Stimulated activated CD8-positive, alpha-beta memory T cell treated with anti-CD3 and anti-CD28 coated beads, Interleukin-12 subunit alpha, Interleukin-12 subunit beta, amount 100 ng/mL, for 1 hour (primary cell): ENCODE data around the gene RNF31.

Experiments used
- DNase-seq: peaks from one replicate; pipeline ENCODE4 v3.0.0-alpha.2; 2020; ENCODE audit warnings: low read depth

The RNF31 gene

DNA sequence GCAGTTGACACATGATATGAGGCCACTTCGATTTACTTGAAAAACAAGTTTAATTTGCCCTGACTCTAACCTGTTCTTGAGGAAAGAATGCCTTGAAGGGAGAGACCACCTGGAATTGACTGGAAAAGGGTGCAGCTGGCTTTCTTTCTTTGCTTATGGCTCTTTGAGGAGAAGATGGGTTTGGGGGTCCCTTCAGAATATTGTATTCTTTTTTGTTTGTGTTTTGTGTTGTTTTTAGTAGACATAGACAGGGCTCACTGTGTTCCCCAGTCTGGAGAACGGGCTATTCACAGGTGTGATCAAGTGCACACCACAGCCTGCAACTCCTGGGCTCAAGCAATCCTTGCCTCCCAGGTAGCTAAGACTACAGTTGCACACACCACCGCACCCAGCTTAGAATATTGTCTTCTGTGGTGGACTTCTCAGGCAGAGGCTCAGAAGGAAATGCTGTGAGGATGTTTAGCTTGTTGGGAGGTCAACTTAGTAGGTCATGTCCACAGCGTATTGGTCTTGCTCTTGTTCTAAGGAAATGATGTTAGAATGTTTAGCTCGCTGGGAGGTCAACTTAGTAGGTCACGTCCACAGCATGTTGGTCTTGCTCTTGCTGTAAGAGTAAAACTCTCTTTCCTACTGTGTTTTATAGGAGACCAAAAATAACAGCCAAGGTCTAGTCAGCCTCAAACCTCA lies 31.0 kb upstream of the RNF31 start:
- DNase-seq, result no peak

DNA sequence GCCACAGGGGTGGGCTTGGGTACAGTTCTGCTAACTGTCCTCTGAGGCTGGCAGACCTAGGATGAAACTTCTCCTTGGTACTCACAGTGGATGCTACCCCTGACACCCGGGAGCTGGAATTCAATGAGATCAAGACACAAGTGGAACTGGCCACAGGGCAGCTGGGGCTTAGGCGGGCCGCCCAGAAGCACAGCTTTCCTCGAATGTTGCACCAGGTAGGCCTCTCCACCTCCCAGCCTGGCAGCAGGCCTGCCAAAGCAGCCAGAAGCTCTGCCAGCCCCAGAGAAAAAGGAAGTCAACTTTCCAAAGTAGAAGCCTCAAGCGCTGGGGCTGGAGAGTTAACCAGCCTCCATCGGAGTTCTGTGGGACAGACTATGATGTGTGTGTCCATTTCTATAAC lies 30.1 kb upstream of the RNF31 start:
- no peak for DNase-seq

DNA sequence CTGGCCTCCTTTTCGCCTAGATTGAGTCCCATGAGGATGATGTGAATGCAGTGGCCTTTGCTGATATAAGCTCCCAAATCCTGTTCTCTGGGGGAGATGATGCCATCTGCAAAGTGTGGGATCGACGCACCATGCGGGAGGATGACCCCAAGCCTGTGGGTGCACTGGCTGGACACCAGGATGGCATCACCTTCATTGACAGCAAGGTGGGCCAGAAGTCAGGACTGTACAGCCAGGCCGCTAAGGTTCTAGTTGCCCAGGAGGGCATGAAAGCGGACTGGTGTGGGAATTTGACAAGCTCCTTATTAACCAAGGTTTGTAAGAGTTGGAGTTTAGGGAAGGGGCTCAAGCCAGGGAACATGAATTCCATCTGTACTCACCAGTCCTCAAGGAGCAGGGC lies 27.6 kb upstream of the RNF31 start:
- DNase-seq, result no peak

DNA sequence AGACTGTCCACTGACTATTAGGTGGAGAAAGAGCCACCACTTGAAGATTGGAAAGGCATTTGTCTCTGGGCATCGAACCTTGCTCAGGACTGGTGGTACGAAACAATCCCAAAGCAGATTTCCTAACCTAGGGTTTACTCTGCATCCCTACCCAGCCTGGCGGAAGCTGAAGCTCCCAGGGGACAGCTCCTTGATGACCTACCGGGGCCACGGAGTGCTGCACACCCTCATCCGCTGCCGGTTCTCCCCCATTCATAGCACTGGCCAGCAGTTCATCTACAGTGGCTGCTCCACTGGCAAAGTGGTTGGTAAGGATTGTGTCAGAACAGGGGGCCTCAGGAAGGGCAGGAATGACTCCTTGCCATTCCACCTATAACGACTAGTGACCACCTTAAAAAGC lies 26.1 kb upstream of the RNF31 start:
- DNase-seq, result no peak

DNA sequence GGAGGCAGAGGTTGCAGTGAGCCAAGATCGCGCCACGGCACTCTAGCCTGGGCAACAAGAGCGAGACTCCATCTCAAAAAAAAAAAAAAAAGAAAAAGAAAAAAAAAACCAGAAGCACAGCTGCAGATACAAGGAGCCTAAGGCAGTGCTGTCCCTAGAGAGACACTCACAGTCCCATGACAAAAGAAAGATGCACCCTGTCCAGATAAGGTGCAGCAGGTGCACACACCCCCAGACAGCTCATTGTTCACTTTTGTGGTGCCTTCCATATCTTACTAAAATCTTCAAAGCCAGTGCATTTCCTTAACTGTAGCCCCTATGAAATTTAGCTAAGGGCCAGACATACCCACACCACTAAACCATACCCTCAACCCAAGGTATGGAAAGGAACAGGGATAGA lies 24.9 kb upstream of the RNF31 start:
- DNase-seq, result no peak

DNA sequence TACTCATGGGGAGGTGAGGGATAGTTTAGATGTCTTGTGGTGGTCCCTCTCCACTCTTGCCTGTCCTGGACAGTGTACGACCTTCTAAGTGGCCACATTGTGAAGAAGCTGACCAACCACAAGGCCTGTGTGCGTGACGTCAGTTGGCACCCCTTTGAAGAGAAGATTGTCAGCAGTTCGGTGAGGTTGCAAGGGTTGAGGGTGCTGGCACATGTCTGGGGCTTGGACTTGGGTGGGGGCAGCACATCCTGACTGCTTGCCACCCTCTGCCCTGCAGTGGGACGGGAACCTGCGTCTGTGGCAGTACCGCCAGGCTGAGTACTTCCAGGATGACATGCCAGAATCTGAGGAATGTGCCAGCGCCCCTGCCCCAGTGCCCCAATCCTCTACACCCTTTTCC lies 24.4 kb upstream of the RNF31 start:
- no peak for DNase-seq

DNA sequence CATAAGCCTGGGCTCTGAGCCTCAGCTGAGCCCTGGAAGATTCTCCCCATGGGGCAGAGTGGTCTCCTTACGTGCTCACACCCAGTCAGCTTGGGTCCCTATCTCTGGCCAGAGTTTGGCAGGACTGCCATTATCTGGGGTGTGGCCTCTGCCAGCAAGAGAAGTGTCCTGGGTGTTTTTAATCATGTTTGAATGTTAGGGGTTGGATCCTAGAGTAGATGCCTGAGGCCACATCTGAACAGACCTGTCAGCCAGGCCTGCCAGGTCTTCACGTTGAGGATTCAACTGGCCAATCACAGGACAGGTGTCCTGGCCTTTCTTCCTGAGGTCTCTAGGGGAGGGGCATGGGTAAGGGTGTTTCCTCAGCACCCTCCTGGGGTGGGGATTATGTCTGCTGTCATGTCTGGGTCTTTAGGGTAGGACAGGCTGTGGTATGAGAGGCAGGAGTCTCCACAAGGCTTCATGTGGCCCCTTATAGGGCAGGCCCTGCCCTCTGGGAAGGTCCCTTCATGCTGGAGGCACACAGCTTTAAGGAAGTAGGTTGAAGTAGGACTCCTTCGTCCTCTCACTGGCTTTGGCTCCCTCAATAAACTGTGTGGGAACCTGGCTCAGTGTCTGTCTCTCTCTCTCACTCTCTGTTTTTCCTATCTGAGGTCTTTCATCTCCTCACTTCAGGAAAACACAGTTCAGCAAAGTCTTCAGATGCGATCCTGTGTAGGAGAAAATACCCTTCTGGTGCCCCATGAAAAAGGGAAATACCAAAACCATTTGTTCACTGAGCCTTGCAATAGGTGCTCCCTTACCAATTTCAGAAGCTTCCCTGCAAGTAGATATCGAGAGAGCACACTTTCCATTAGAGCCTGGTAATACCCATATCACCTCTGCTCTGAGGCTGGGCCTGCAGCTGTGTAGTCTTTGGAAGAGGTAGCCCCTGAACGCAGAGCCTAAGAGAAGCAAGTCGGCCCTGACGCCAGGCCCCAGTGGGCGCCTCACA lies 23.6 kb upstream of the RNF31 start:
- no peak for DNase-seq

DNA sequence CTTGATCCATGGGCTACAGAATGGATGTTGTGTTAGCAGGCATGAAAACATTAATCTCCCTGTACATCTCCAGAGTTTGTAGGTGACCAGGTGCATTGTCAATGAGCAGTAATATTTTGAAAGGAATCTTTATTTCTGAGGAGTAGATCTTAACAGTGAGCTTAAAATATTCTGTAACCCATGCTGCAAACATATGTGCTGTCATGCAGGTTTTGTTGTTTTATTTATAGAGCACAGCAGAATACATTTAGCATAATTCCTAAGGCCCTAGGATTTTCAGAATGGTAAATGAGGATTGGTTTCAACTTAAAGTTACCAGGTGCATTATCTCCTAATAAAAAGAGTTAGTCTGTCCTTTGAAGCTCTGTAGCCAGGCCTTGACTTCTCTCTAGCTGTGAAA lies 20.4 kb upstream of the RNF31 start:
- no peak for DNase-seq

DNA sequence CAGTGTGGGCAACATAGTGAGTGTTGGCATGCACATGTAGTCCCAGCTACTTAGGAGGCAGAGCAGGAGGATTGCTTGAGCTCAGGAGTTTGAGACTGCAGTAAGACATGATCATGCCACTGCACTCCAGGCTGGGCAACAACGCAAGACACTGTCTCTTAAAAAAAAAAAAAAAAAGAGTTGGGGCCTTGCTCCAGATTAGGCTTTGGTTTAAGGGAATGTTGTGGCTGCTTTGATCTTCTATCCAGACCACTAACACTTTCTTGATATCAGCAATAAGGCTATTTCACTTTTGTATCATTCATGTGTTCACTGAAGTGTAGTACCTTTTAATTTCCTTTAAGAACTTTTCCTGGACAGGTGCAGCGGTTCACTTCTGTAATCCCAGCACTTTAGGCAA lies 19.6 kb upstream of the RNF31 start:
- DNase-seq, result no peak

DNA sequence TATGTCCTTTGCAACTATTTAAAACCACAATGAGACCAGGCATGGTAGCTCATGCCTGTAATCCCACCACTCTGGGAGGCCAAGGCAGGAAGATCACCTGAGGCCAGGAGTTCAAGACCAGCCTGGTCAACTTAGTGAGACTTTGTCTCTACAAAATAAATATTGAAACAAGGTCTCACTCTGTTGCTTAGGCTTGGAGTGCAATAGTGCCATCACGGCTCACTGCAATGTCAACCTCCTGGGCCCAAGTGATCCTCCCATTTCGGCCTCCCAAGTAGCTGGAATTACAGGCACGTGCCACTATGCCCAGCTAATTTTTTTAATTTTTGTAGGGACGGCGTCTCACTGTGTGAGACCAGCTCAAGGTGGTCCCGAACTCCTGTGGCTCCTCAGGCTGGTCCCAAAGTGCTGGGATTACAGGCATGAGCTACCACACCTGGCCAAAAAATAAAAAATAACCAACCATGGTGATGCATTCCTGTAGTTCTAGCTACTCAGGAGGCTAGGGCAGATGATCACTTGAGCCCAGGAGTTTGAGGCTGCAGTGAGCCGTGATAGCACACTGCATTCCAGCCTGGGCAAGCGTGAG lies 17.8 kb upstream of the RNF31 start:
- no peak for DNase-seq

DNA sequence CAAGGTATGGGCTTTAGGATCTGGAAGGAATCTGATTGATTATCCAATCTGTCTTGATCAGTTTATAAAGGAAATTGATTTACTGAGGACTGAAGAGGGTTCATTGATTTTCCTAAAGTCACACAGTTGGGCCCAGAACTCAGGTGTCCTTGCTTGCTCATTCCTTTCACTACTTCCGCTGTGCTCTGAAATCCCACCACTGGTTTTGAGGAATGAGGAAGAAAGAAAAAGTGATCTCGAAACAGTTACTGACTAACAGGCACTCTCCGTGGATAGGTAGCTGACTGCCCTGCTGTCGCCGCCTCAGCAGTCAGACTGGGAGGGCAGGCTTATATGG lies 16.9 kb upstream of the RNF31 start, which contains the start of gene FITM1:
FITM1 (plus strand) TSS at position 280 of the 337 bp plus-strand sequence. CDS start 905 bp downstream, outside the sequence.
- DNase-seq, result no peak

DNA sequence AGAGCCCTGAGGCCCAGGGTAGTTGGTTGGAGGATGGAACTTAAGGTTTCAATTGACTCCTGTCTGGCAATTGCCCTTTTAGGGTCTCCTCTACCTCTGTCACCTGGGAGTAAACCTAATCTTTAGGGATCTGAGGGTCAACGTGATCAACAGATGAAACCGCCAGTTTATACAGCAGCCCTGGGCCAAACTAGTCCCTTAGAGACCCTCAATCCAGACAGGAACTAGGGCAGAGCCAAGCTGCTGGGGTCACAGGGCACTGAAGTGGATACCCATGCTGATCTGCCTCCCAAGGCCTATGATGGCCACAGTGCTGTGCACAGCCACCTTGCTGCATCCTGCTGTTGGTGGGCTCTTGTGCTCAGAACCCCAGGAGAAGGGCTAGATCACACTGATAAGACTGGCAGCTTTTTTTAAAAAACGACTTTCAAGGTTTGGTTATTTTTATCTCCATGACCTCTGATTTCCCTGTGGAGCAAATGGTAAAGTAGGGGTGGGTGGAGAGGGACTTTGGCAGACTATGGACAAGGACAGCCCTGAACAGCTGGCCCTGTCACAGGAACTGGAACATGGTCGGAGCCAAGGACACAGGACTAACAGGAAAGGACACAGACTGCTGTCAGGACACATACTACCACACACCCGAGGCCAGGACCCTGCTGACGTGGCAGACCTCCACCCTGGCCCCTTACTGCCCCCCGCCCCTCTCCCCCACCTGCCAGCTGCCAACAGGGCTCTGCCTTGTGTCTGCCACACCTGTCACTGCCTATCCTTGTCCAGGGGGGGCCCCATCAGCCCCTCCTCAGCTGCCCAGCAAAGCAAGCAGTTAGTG lies 16.4 kb upstream of the RNF31 start:
- no peak for DNase-seq

DNA sequence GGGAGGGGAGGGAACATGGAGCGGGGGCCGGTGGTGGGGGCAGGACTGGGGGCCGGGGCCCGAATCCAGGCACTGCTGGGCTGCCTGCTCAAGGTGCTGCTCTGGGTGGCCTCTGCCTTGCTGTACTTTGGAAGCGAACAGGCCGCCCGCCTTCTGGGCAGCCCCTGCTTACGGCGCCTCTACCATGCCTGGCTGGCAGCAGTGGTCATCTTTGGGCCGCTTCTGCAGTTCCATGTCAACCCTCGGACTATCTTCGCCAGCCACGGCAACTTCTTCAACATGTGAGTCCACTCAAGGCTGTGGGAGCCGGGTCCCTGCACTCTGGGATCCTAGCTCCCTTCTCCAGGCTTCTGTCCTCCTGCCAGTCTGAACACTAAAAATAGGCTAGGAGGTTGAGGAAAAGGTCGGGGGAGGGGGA lies 15.7 kb upstream of the RNF31 start:
- DNase-seq, result no peak

DNA sequence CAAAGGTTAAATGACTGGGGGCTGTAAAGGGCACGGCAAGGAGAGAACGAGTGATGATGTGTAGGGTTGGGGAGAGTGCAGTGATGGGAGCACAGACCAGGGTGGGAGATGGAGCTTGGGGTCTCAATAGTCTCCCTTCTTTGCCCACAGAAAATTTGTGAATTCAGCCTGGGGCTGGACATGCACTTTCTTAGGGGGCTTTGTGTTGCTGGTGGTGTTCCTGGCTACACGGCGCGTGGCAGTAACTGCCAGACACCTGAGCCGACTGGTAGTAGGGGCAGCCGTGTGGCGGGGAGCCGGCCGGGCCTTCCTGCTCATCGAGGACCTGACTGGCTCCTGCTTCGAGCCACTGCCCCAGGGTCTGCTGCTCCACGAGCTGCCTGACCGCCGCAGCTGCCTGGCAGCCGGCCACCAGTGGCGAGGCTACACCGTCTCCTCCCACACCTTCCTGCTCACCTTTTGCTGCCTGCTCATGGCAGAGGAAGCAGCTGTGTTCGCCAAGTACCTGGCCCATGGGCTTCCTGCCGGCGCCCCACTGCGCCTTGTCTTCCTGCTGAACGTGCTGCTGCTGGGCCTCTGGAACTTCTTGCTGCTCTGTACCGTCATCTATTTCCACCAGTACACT lies 15.1 kb upstream of the RNF31 start:
- no peak for DNase-seq

DNA sequence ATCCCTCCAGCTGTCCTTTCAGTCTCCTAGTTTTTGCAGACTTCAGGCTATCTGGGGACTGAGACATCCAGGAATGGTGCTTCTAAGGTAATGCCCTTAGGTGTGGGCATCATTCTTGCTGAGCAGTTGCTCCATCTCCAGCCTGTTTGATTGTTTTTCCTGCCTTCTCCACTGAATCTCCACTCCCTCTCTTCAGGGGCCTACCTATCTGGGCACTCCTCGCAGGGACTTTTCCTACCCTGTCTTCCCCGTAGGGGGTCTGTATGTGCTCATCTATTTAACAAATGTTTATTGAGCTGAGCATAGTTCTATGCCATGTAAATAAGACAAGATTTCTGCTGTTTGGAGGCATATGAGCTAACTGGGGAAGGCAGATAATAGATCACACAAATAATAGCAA lies 14.3 kb upstream of the RNF31 start:
- no peak for DNase-seq

DNA sequence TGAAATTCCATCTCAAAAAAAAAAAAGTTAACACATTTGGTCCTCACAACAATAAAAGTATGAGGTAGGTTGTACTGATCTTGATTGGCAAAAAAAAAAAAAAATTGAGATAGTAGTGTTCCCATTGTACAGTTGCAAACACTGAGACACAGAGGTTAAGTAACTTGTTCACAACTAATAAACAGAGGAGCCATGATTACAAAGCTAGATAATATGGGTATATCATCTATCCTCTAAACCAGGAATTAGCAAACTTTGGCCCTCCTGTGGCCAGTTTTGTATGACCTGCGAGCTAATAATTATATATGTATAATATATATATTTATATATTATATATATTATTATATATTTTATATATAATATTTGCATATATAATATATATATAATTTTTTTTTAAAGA lies 13.6 kb upstream of the RNF31 start:
- DNase-seq, result no peak

DNA sequence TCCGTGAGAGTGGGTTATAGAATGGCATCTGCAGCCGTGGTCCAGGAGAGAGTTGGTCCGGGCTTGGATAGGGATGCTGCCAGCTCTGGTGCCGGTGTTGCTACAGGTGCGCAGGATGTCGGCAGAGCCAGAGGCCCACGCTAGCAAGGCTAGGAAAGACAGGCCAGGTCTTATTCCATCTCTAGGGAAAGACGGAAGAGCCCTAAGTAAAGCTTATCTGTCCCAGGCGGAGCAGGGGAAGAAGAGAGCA lies 11.8 kb upstream of the RNF31 start:
- DNase-seq, result no peak

DNA sequence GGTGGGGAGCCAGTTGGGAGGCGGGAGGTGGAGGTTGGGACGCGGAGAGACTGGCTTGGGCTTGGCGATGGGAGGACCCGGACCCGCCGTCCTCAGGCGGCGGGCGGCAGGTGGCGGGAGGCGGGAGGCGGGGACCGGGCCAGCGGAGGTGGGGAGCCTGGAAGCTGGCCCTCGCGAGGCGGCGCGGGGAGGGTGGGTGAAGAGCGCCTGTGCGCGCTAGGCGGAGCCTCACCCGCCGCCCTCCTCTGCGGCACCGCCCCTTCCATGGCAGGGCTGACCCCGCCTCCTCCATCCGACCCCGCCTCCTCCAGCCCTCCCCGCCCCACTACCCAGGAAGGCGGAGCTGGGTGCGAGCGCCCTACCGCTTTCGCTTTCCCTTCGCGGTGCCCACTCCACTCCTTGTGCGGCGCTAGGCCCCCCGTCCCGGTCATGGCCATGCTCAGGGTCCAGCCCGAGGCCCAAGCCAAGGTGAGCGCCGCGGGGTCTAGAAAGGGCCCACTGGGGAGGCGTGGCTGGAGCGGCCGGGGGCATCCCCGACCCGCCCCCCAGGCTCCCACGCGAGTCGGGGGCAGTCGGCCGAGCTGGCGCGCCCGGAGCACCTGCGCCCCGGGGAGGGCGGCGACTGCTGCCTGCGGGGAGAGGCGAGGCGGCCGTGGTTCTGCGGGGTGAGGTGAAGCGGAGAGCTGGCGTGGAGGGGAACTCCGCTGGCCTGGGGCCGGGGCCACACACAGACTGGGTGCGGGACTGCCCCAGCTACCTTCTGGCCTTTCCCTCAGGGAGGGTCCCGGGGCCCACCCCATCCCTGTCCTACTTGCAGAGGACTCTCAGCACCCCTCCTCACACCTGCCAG lies 11.2 kb upstream of the RNF31 start, which contains the start of gene PSME1:
PSME1 (plus strand) TSS at position 361 of the 850 bp plus-strand sequence; CDS start at position 430, 69 bp downstream.
- peak; percentile 89 for DNase-seq

DNA sequence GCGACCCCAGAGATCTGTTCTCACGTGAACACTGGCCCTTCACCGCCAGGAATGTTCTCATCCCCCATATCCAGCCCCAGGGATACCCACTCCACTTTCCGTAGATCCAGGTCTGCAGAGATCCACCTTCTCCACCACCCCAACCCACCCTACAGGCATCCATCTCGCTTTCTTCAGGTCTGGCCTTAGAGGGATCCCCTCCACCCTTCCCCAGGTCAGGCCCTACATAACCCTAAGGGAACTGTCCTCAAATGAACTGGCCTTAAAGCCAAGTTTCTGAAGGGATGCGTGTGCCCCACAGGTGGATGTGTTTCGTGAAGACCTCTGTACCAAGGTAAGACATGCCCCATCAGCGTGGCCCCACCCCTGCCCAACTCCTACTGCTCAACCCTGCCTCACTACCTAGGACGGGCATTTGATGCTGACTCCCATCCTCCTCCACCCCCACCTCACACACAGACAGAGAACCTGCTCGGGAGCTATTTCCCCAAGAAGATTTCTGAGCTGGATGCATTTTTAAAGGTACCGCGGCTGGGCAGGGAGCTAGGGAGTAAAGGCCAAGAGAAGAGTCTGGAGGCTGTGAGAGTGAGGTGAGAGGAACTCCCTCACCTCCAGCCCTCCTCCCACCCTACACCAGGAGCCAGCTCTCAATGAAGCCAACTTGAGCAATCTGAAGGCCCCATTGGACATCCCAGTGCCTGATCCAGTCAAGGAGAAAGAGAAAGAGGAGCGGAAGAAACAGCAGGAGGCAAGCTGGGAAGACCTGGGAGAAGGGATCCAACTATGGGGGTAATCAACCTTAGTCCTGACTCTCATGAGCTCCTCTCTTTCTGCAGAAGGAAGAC lies 10.4 kb upstream of the RNF31 start:
- no peak for DNase-seq
